ENCODE results near the gene SLC2A2.
A peak's percentile ranks its signal among the peaks of the same experiment; 100 is the strongest.
"Not testable (repeated sequence)": the region's sequence is repeated elsewhere in the genome, so short reads cannot be mapped to it uniquely, and the experiment has no call there.

SLC2A2 gene

GRCh38 chr3:170980399-170980798 lies 46.1 kb downstream of the SLC2A2 start:
- no peak for DNase-seq

GRCh38 chr3:170977949-170978745 lies 48.4 kb downstream of the SLC2A2 start:
- DNase-seq, result no peak

GRCh38 chr3:170976190-170976519 lies 50.4 kb downstream of the SLC2A2 start:
- no peak for DNase-seq

DNA sequence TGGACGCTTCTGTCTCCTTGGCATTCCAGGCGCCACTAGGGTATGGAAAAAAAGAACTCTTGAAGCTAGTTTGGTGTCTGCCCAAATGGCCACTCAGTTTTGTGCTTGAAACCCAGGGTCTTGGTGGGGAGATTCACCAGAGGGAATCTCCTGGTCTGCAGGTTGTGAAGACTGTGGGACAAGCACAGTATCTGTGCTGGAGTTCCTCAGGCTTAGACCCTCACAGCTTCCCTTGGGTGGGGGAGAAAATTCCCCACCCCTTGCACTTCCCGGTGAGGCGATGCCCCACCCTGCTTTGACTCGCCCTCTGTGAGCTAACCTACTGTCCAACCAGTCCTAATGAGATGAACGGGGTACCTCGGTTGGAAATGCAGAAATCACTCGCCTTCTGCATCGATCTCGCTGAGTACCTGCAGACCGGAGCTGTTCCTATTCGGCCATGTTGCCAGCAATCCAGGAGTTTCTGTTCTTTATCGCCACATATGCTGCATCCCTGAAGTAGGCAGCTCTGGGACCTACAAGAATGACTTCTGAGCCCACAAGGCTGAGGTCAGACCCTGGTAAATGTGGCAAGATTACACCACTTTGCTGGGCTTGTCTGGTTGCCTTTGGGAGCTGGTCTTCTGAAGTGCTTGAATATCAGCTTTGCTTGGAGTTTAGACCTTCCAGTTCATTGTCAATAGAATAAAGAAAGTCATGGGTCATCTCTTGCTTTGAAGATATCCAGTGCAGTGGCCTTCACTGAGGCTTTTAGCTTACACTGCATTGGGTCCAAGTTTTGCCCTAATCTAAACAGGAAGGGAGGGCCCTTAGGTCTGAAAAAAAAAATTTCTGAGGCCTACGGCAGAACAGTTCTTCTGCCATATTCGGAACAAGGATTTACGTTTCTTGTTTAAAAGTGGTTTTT lies 51.0 kb downstream of the SLC2A2 start:
- DNase-seq, result no peak

DNA sequence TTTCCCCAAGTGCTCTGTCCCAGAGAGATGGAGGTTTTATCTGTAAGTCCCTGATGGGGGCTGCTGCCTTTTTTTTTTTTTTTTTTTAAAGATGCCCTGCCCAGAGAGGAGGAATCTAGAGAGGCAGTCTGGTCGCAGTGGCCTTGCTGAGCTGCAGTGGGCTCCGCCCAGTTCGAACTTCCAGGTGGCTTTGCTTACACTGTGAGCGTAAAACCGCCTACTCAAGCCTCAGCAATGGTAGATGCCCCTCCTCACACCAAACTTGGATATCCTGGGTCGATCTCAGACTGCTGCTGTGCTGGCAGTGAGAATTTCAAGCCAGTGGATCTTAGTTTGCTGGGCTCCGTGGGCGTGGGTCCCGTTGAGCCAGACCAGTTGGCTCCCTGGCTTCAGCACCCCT lies 51.6 kb downstream of the SLC2A2 start:
- DNase-seq, result no peak

DNA sequence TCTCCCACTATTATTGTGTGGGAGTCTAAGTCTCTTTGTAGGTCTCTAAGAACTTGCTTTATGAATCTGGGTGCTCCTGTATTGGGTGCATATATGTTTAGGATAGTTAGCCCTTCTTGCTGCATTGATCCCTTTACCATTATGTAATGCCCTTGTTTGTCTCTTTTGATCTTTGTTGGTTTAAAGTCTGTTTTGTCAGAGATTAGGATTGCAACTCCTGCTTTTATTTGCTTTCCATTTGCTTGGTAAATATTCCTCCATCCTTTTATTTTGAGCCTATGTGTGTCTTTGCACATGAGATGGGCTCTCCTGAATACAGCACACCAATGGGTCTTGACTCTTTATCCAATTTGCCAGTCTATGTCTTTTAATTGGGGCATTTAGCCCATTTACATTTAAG lies 53.6 kb downstream of the SLC2A2 start:
- DNase-seq, result not testable (repeated sequence)

DNA sequence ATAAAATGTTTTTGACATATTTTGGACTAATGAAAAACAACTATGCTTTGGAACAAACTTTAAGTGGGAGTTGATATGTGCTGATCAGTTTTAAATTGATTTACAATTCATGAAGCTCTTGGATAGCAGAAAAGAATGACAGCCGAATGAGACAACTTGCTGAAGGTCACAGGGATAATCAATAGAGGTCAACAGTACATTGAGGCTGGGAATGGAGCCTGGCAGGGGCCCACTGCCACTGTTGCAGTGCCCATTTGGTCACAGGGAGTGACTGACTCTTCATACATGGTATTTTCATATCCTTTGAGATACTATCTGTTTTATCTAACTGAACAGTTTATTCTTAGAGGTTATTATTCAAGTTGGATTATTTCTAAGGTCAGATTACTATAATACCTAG lies 59.4 kb downstream of the SLC2A2 start:
- DNase-seq, result no peak

DNA sequence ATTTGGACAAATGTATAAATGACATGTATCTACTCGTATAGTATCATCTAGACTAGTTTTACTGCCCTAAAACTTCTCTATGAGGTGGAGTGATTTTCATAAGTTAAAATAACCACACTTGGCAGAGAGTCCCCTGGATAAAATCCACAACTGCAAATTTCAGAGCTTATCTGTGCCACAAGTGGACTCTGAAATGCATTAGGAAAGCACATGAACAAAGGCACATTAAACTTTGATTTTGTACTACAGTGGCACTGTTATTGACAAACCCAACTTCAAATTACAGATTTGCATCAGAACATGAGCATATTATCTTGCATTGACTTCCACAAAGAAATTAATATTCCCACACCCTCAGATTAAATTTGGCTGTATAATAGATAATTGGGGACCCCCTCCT lies 60.0 kb downstream of the SLC2A2 start:
- no peak for DNase-seq

DNA sequence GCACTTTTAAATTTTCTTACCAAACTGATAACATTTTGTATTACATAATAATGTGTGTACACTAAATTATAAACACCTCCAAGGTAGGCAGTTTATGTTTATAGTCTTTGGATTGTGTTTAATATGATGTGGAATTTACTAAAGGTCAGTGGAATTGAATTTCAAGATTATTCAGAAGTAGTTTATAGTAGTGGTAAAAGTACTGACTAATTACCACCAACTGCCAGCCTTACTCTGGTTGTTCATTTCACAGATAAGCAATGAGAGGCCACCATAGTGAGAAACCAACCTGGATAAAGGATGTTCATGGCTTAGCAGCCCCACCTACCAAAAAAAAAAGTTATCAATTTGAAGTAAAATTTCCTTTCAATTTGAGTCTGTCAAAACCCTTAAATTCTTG lies 64.1 kb downstream of the SLC2A2 start:
- DNase-seq, result no peak

- peak; percentile 71 to 80 for DNase-seq
Measured at GRCh38 chr3:170961616-170962400, 64.7 kb downstream of the SLC2A2 start.

- no peak for DNase-seq
Measured at GRCh38 chr3:170959457-170959856, 67.1 kb downstream of the SLC2A2 start.

DNA sequence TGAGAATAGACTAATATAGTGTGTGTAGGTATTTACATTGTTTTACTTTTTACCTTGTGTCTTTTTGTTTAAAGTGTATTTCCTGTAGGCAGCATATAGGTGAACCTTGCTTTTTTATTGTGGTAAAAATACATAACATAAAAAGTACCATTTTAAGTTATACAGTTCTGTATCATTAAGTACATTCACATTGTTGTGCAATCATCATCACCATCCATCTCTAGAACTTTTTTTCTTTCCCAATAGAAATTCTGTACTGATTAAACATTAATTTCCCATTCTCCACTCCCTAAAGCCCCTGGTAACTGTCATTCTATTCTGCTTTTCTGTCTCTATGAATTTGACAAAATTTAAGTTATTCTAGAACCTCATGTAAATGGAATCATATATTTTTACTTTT lies 69.9 kb downstream of the SLC2A2 start:
- DNase-seq, result no peak

- no peak for DNase-seq
Measured at GRCh38 chr3:170953736-170954135, 72.8 kb downstream of the SLC2A2 start.

GRCh38 chr3:170953229-170953628 lies 73.3 kb downstream of the SLC2A2 start:
- DNase-seq, result peak; percentile 80 to 92

GRCh38 chr3:170949211-170949610 lies 77.3 kb downstream of the SLC2A2 start:
- no peak for DNase-seq

- DNase-seq, result no peak
Measured at GRCh38 chr3:170947018-170947769, 79.3 kb downstream of the SLC2A2 start.
